Measurements from ENCODE around the gene CCDC39.

The CCDC39 gene

DNA sequence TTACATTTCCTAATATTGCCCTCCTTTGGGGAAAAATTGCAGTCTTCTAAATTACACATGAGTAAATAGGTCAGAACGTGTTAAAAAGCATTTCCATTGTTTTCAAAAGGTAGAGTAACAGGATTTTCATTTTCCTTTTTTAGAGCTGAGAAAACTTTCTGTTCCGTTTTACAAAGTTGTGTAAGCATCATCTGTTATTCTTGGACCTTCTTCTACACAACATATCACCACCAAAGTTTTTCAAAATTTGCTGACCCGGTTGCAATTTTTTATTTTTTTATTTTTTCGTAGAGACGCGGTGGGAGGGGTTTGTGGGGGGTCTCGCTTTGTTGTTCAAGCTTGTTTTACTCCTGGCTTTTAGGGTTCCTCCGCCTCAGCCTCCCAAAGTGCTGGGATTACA, 1.1 kb downstream of the CCDC39 start:
- no peak overlapping the region for H3K4me3 ChIP-seq (ENCODE audit: low read depth, low read length)
- TF ChIP-seq, protein P1, sequence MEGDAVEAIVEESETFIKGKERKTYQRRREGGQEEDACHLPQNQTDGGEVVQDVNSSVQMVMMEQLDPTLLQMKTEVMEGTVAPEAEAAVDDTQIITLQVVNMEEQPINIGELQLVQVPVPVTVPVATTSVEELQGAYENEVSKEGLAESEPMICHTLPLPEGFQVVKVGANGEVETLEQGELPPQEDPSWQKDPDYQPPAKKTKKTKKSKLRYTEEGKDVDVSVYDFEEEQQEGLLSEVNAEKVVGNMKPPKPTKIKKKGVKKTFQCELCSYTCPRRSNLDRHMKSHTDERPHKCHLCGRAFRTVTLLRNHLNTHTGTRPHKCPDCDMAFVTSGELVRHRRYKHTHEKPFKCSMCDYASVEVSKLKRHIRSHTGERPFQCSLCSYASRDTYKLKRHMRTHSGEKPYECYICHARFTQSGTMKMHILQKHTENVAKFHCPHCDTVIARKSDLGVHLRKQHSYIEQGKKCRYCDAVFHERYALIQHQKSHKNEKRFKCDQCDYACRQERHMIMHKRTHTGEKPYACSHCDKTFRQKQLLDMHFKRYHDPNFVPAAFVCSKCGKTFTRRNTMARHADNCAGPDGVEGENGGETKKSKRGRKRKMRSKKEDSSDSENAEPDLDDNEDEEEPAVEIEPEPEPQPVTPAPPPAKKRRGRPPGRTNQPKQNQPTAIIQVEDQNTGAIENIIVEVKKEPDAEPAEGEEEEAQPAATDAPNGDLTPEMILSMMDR (conservative IDR thresholded peaks at IDR 0.05; ENCODE audit: low read depth, low read length) = no peak
- DNase-seq (ENCODE audit: low read depth) = no peak

- TF ChIP-seq, protein P1 (conservative IDR thresholded peaks at IDR 0.05; ENCODE audit: low read depth, low read length) = no peak
- no peak overlapping the region for H3K4me3 ChIP-seq (ENCODE audit: low read depth, low read length)
- no peak for DNase-seq (ENCODE audit: low read depth)
Measured at GRCh38 chr3:180661444-180661843, 17.8 kb downstream of the CCDC39 start.

DNA sequence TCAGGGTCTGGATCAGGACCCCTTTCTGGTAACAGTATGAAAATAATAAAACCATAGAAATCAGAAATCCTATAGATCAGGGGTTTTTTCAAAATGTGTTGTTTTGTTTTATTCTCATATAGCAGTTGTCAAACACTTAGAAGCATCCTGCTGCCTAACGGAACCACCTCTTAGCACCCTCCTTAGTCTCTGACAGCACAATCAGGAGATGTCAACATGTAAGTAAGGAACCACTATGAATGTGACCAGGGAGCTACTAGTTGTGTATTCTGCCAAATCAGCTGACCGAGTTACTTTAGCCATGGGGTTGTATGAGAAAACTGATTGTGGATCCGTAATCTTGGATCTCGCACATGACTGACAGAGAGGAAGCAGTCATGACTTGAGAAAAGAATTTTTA, 22.2 kb downstream of the CCDC39 start:
- TF ChIP-seq, protein P1 (conservative IDR thresholded peaks at IDR 0.05; ENCODE audit: low read depth, low read length) = no peak
- no peak overlapping the region for H3K4me3 ChIP-seq (ENCODE audit: low read depth, low read length)
- no peak for DNase-seq (ENCODE audit: low read depth)

- TF ChIP-seq, protein P1 (conservative IDR thresholded peaks at IDR 0.05; ENCODE audit: low read depth, low read length) = no peak
- H3K4me3 ChIP-seq (ENCODE audit: low read depth, low read length) = no peak overlapping the region
- DNase-seq (ENCODE audit: low read depth) = no peak
Measured at GRCh38 chr3:180656406-180656805, 22.9 kb downstream of the CCDC39 start.

GRCh38 chr3:180646187-180646790, 33.0 kb downstream of the CCDC39 start:
- TF ChIP-seq, protein P1 (conservative IDR thresholded peaks at IDR 0.05; ENCODE audit: low read depth, low read length) = no peak
- DNase-seq (ENCODE audit: low read depth) = peak; percentile 24
- H3K4me3 ChIP-seq (ENCODE audit: low read depth, low read length) = no peak overlapping the region

DNA sequence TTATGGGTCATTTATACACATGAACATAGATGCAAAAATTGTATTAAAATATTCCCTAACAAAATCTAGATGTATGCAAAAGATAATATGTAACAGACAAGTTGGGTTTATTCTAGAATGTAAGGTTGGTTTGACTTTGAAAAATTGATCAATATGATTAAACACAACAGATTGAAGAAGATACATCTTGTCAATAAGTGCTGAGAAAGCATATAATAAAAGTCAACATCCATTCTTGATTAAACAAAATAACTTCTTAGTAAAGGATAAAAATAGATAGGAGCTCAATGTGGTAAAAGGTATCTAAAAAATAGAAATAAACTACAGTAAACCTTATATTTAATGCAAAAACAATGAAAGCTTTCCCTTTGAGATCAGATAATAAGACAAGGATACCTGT, 38.3 kb downstream of the CCDC39 start:
- DNase-seq (ENCODE audit: low read depth) = no peak
- no peak overlapping the region for H3K4me3 ChIP-seq (ENCODE audit: low read depth, low read length)
- TF ChIP-seq, protein P1 (conservative IDR thresholded peaks at IDR 0.05; ENCODE audit: low read depth, low read length) = no peak

DNA sequence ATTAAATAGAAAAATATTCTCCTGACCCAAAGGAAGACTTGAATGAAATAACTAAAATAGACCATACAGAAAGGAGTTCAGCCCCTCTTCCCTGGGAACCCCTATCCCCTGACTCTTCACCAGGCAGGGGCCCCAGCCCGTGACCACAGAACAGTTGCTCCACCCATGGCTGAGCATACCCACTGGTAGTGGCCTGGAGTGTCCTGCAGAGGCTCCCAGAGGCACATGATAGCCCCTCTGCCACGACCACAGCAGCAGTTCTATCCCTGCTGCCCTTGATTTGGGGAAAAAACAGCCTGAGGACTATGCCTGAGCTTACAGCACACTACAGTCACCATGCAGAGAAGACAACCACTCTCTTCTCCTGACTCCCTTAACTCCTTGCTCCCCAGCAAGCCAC, 45.6 kb downstream of the CCDC39 start:
- no peak overlapping the region for H3K4me3 ChIP-seq (ENCODE audit: low read depth, low read length)
- TF ChIP-seq, protein P1 (conservative IDR thresholded peaks at IDR 0.05; ENCODE audit: low read depth, low read length) = no peak
- no peak for DNase-seq (ENCODE audit: low read depth)
